HG03565 (cell line): ENCODE measurements around the gene CLDN20.
"Not testable (repeated sequence)": the region's sequence is repeated elsewhere in the genome, so short reads cannot be mapped to it uniquely, and the experiment has no call there.

ENCODE experiments used
- ATAC-seq: cut with Tn5 transposase; IDR thresholded peaks from one replicate; pipeline ENCODE4 v1.9.1; 2021; ENCODE audit warnings: mild to moderate bottlenecking, moderate library complexity; ENCODE audit not compliant: unreplicated experiment

The CLDN20 gene

GRCh38 chr6:155263373-155264063 is at the start of gene CLDN20:
TSS of gene CLDN20 (plus strand) at chr6:155264013. CDS start at chr6:155275720, 11,707 bp downstream.
- no peak for ATAC-seq

- no peak for ATAC-seq
Measured at GRCh38 chr6:155215906-155216305, 47.9 kb upstream of the CLDN20 start.

GRCh38 chr6:155216312-155217046 is 47.3 kb upstream of the CLDN20 start:
- no peak for ATAC-seq

GRCh38 chr6:155218711-155219110 is 45.1 kb upstream of the CLDN20 start:
- ATAC-seq = not testable (repeated sequence)

- ATAC-seq = no peak
Measured at GRCh38 chr6:155219299-155219698, 44.5 kb upstream of the CLDN20 start.

GRCh38 chr6:155219858-155220301 is 43.9 kb upstream of the CLDN20 start:
- no peak for ATAC-seq

GRCh38 chr6:155221086-155221485 is 42.7 kb upstream of the CLDN20 start:
- ATAC-seq = no peak

GRCh38 chr6:155222506-155222905 is 41.3 kb upstream of the CLDN20 start:
- no peak for ATAC-seq

GRCh38 chr6:155223646-155224451 is 40.0 kb upstream of the CLDN20 start:
- ATAC-seq = peak; percentile 98

- no peak for ATAC-seq
Measured at GRCh38 chr6:155224618-155225017, 39.2 kb upstream of the CLDN20 start.

- ATAC-seq = no peak
Measured at GRCh38 chr6:155227046-155227445, 36.8 kb upstream of the CLDN20 start.

GRCh38 chr6:155228546-155229166 is 35.2 kb upstream of the CLDN20 start:
- ATAC-seq = no peak

- not testable (repeated sequence) for ATAC-seq
Measured at GRCh38 chr6:155230975-155231374, 32.8 kb upstream of the CLDN20 start.

- no peak for ATAC-seq
Measured at GRCh38 chr6:155232848-155233247, 31.0 kb upstream of the CLDN20 start.

- no peak for ATAC-seq
Measured at GRCh38 chr6:155234167-155234566, 29.6 kb upstream of the CLDN20 start.

- ATAC-seq = no peak
Measured at GRCh38 chr6:155234687-155235086, 29.1 kb upstream of the CLDN20 start.

- no peak for ATAC-seq
Measured at GRCh38 chr6:155235087-155235486, 28.7 kb upstream of the CLDN20 start.

- no peak for ATAC-seq
Measured at GRCh38 chr6:155237613-155238012, 26.2 kb upstream of the CLDN20 start.

- no peak for ATAC-seq
Measured at GRCh38 chr6:155240905-155241600, 22.8 kb upstream of the CLDN20 start.

GRCh38 chr6:155241966-155242365 is 21.8 kb upstream of the CLDN20 start:
- no peak for ATAC-seq
